ENCODE results near the gene RGN.
"Not testable (repeated sequence)": the region's sequence is repeated elsewhere in the genome, so short reads cannot be mapped to it uniquely, and the experiment has no call there.

GRCh38 chrX:47116551-47117110 is 38.4 kb downstream of the RGN start:
- not testable (repeated sequence) for TF ChIP-seq POLR2AphosphoS5, EP300, CTCF (IDR thresholded peaks at IDR 0.05)

Data from stomach (tissue), 4 donors.